Natural killer cell (primary cell): ENCODE data around the gene EPHB2. TPM values are rescaled to one million over a fixed set of nuclear protein-coding genes. Genes with fewer than 3 reads are reported as not detected.

Experiments used
- ATAC-seq, 3 donors: fragments of 150-1000 bp in 2 of 3; fragments of 200-7000 bp in 1 of 3; cut with Tn5 transposase; 1 replicate in 1 of 3; 2 replicates in 2 of 3; pipeline ENCODE4 v1.10.0; 2021; ENCODE audit warnings: mild to moderate bottlenecking in 2 of 3, moderate library complexity in 2 of 3
- DNase-seq, 2 donors: peaks; one replicate each; pipeline versions ENCODE4 v3.0.0 to v3.0.0-alpha.2; 2013 to 2021; ENCODE audit warnings: mixed read lengths in 1 of 2
- H3K27ac ChIP-seq: one replicate; pipeline ENCODE4 v1.5.1; 2013; ENCODE audit warnings: mild to moderate bottlenecking, low read length
- H3K27me3 ChIP-seq: one replicate; pipeline ENCODE4 v1.6.1; 2013; ENCODE audit warnings: low read length; ENCODE audit not compliant: control insufficient read depth, insufficient read depth
- H3K36me3 ChIP-seq: one replicate; pipeline ENCODE4 v1.6.1; 2013; ENCODE audit warnings: low read length; ENCODE audit not compliant: control insufficient read depth, insufficient read depth
- H3K4me1 ChIP-seq: one replicate; pipeline ENCODE4 v1.6.1; 2013; ENCODE audit warnings: low read length; ENCODE audit not compliant: control insufficient read depth, insufficient read depth
- H3K4me3 ChIP-seq: one replicate; pipeline ENCODE4 v1.5.1; 2013; ENCODE audit warnings: low read length
- H3K9me3 ChIP-seq: one replicate; pipeline ENCODE4 v1.6.1; 2013; ENCODE audit warnings: low read length; ENCODE audit not compliant: control insufficient read depth, insufficient read depth
- H3K27ac Mint-ChIP-seq, 2 donors: one replicate each; pipeline ENCODE4 v1.8.0; 2022; ENCODE audit warnings: mild to moderate bottlenecking in 2 of 2, mixed read lengths in 2 of 2, moderate library complexity in 1 of 2
- H3K27me3 Mint-ChIP-seq, 2 donors: one replicate each; pipeline ENCODE4 v1.8.0; 2022; ENCODE audit warnings: low read depth in 2 of 2, mixed read lengths in 2 of 2
- H3K36me3 Mint-ChIP-seq: one replicate; pipeline ENCODE4 v1.8.0; 2022; ENCODE audit warnings: mixed read lengths
- H3K4me1 Mint-ChIP-seq, 2 donors: one replicate each; pipeline ENCODE4 v1.8.0; 2022; ENCODE audit warnings: mixed read lengths in 2 of 2
- H3K4me3 Mint-ChIP-seq: one replicate; pipeline ENCODE4 v1.8.0; 2022; ENCODE audit warnings: mild to moderate bottlenecking, moderate library complexity, mixed read lengths
- H3K9me3 Mint-ChIP-seq, 2 donors: one replicate each; pipeline ENCODE4 v1.8.0; 2022; ENCODE audit warnings: mixed read lengths in 2 of 2
- WGBS: methylation state at CpG from one replicate; pipeline ENCODE4 v1.1.7; 2013; ENCODE audit warnings: missing lambda C conversion rate; ENCODE audit not compliant: insufficient coverage; 5-methylcytosine and 5-hydroxymethylcytosine counted together
- intact Hi-C: fragments of 100-400 bp; cut with micrococcal nuclease; formaldehyde crosslinking; loops from one replicate; pipeline ENCODE4 v1.14.2; 2022
- total RNA-seq, 4 donors: library from RNA; stranded (reverse); fragments of 120-200 nt in 1 of 4; gene quantifications; one replicate each; pipeline versions ENCODE4 v1.2.3 to v1.2.4, GENCODE V29; 2013 to 2022
- TF ChIP-seq, protein P1 (sequence below): fragments of 200-600 bp; IDR thresholded peaks from one replicate; pipeline ENCODE4 v1.8.0; 2022; ENCODE audit warnings: antibody characterized with exemption

EPHB2 gene
- total RNA-seq, 3 donors from 2014 or later (not counting 1 experiment from before 2014, with no cell fraction given), result 0.14 to 0.23 TPM; not detected in 1

DNA sequence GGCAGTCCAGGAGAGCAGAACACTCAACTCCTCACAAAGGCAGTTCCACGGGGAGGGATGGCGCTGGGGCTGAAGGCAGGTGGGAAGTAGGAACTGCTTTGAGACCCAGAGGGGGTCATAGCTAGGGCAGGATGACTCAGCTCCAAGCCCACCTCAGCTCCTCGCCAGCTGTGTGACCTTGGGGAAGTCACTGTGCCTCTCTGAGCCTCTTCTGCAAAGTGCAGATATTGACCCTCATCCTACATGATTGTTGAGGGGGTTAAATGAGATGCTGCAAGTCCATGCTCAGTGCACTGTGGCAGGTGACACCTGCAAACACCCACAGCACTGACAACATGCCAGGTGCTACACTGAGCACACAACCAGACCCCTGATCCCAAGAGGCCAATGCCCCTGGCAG is 168.8 kb downstream of the EPHB2 start:
- intact Hi-C loops, result no loop called here
- Histone ChIP-seq H3K36me3 (no peaks in the 10 kb centered on the region), H3K4me1 (peaks cover 12% of the 10 kb centered on the region), H3K4me3 (no peak overlapping the region), H3K27me3 (no peaks in the 10 kb centered on the region), H3K9me3 (no peaks in the 10 kb centered on the region), H3K27ac (no peak overlapping the region)
- Mint-ChIP-seq H3K36me3 (no peaks in the 10 kb centered on the region), H3K27me3 (peaks cover 0 to 4% of the 10 kb centered on the region in 2 donors), H3K4me3 (no peak overlapping the region), H3K27ac (no peak overlapping the region), H3K4me1 (peaks cover 1 to 20% of the 10 kb centered on the region in 2 donors), H3K9me3 (no peaks in the 10 kb centered on the region)
- no peak for DNase-seq
- ATAC-seq, result no peak
- 61% methylated on average over 3 of the region's 3 CpGs for WGBS
- TF ChIP-seq, protein P1, sequence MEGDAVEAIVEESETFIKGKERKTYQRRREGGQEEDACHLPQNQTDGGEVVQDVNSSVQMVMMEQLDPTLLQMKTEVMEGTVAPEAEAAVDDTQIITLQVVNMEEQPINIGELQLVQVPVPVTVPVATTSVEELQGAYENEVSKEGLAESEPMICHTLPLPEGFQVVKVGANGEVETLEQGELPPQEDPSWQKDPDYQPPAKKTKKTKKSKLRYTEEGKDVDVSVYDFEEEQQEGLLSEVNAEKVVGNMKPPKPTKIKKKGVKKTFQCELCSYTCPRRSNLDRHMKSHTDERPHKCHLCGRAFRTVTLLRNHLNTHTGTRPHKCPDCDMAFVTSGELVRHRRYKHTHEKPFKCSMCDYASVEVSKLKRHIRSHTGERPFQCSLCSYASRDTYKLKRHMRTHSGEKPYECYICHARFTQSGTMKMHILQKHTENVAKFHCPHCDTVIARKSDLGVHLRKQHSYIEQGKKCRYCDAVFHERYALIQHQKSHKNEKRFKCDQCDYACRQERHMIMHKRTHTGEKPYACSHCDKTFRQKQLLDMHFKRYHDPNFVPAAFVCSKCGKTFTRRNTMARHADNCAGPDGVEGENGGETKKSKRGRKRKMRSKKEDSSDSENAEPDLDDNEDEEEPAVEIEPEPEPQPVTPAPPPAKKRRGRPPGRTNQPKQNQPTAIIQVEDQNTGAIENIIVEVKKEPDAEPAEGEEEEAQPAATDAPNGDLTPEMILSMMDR, result no peak

DNA sequence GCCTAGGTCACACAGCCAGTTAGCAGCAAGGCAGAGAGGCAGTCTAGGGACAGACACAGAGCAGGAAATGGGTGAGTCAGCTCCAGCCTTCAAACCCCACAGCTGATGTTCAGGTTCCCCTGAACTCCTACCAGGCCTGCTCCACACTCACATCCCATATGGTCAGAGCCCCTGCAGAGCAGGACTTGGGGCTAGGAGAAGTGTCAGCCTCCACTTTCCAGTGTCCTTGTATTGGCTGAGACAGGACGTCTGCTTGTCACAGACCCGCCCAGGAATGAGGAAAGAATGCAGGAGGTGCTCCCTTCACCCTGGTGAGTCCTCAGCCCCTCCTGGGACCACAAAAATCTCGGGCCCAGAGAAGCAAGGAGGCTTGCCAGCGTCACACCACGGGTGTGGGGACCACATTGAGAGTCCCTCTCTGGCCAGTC is 169.5 kb downstream of the EPHB2 start:
- peak in 1 of 3 donors; percentile 47 for ATAC-seq
- no peaks in the 10 kb centered on the region for H3K9me3 ChIP-seq
- H3K27ac Mint-ChIP-seq, result no peak overlapping the region
- no peaks in the 10 kb centered on the region for H3K27me3 ChIP-seq
- H3K4me3 Mint-ChIP-seq, result no peak overlapping the region
- TF ChIP-seq, protein P1, result no peak
- no peaks in the 10 kb centered on the region for H3K36me3 Mint-ChIP-seq
- no peaks in the 10 kb centered on the region for H3K9me3 Mint-ChIP-seq
- H3K4me3 ChIP-seq, result no peak overlapping the region
- intact Hi-C loops, result no loop called here
- peaks cover 0 to 4% of the 10 kb centered on the region in 2 donors for H3K27me3 Mint-ChIP-seq
- 68% methylated on average over 5 of the region's 5 CpGs for WGBS
- H3K4me1 ChIP-seq, result peaks cover 20% of the 10 kb centered on the region
- no peaks in the 10 kb centered on the region for H3K36me3 ChIP-seq
- peaks cover 9 to 27% of the 10 kb centered on the region in 2 donors for H3K4me1 Mint-ChIP-seq
- H3K27ac ChIP-seq, result no peak overlapping the region
- no peak for DNase-seq

DNA sequence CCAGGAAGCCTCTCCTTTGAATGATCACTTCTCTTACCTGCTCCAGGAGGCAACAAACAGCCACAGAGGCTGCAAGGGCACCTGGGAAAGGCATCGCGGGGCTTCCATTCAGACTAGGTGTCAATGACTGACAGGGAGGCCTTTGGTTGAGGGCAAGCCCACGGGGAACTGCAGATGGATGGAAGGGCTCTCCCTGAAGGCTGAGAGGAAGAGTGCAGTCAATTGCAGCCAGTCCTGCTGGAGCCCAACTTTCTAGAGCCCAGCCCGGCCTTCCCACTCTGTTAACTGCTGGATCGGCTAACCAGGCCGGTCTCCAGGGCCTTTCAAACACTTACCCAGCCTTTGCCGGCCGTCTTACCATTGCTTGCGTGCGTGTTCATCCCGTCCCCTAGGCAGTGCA is 172.8 kb downstream of the EPHB2 start:
- Mint-ChIP-seq H3K9me3 (no peaks in the 10 kb centered on the region), H3K36me3 (no peaks in the 10 kb centered on the region), H3K27me3 (no peaks in the 10 kb centered on the region), H3K4me3 (no peak overlapping the region), H3K27ac (peak overlapping the region in 1 of 2 donors; percentile 13), H3K4me1 (peaks cover 18 to 41% of the 10 kb centered on the region in 2 donors)
- intact Hi-C loops, result no loop called here
- H3K4me3 ChIP-seq, result no peak overlapping the region
- TF ChIP-seq, protein P1, result no peak
- H3K36me3 ChIP-seq, result no peaks in the 10 kb centered on the region
- WGBS, result 91% methylated on average over 11 of the region's 11 CpGs
- no peaks in the 10 kb centered on the region for H3K27me3 ChIP-seq
- ATAC-seq (no peak), DNase-seq (no peak)
- H3K4me1 ChIP-seq, result peaks cover 26% of the 10 kb centered on the region
- no peak overlapping the region for H3K27ac ChIP-seq
- H3K9me3 ChIP-seq, result no peaks in the 10 kb centered on the region
